GM13977 (cell line): ENCODE results near the gene EVI5.
A peak's percentile ranks its signal among the peaks of the same experiment; 100 is the strongest.
"Not testable (repeated sequence)": the region's sequence is repeated elsewhere in the genome, so short reads cannot be mapped to it uniquely, and the experiment has no call there.

ENCODE experiments used
- DNase-seq: peaks from one replicate; pipeline ENCODE4 v3.0.0; 2012; ENCODE audit warnings: low spot score
- CTCF ChIP-seq: IDR thresholded peaks from 2 replicates; pipeline ENCODE4 v1.5.1; 2012; ENCODE audit warnings: mild to moderate bottlenecking, control low read depth; ENCODE audit not compliant: insufficient read depth; ENCODE audit errors: extremely low read depth, missing control alignments
- in situ Hi-C: fragments of 300-500 bp; cut with MboI; formaldehyde crosslinking; loops from one replicate; pipeline ENCODE4 v1.12.0; 2022; ENCODE audit warnings: low sequenced_read_pairs, low pct_unique_long_range_greater_than_20kb, mixed read lengths, inconsistent platforms; ENCODE audit not compliant: unreplicated experiment

The EVI5 gene

GRCh38 chr1:92754000-92754718 lies 30.7 kb downstream of the EVI5 start:
- in situ Hi-C loops, result no loop called here
- TF ChIP-seq CTCF, result no peak
- DNase-seq, result no peak

- no peak for DNase-seq
- TF ChIP-seq CTCF, result no peak
- in situ Hi-C loops, result no loop called here
Observed at GRCh38 chr1:92752719-92753118, 32.2 kb downstream of the EVI5 start.

GRCh38 chr1:92749024-92749634 lies 35.8 kb downstream of the EVI5 start:
- DNase-seq, result peak; percentile 71
- in situ Hi-C loops, result no loop called here
- TF ChIP-seq CTCF, result peak; percentile 82

- no peak for TF ChIP-seq CTCF
- in situ Hi-C loops, result no loop called here
- no peak for DNase-seq
Observed at GRCh38 chr1:92748138-92748537, 36.8 kb downstream of the EVI5 start.

GRCh38 chr1:92747735-92748134 lies 37.2 kb downstream of the EVI5 start:
- TF ChIP-seq CTCF, result no peak
- no peak for DNase-seq
- in situ Hi-C loops, result no loop called here

GRCh38 chr1:92746255-92746654 lies 38.7 kb downstream of the EVI5 start:
- DNase-seq, in situ Hi-C loops: not testable (repeated sequence)

- in situ Hi-C loops, result no loop called here
Observed at GRCh38 chr1:92743221-92743620, 41.7 kb downstream of the EVI5 start.

More at GRCh38 chr1:92743221-92743620, 41.7 kb downstream of the EVI5 start:
- DNase-seq, result no peak
- no peak for TF ChIP-seq CTCF
